Prostate gland (tissue), 2 donors: ENCODE results near the gene CALML3. TPM values are rescaled to one million over a fixed set of nuclear protein-coding genes. Genes with fewer than 3 reads are reported as not detected.

ENCODE experiments used
- DNase-seq: peaks from one replicate; pipeline ENCODE4 v3.0.0-alpha.2; 2019; ENCODE audit warnings: low spot score
- H3K27ac ChIP-seq, 2 donors: fragments of 200-600 bp; sonication (generic); 2 replicates each; pipeline ENCODE4 v1.5.1; 2017 to 2019
- H3K27me3 ChIP-seq: fragments of 200-600 bp; sonication (generic); replicated peaks from 2 replicates; pipeline ENCODE4 v1.5.1; 2019; ENCODE audit not compliant: insufficient read depth
- H3K36me3 ChIP-seq, 2 donors: fragments of 200-600 bp; sonication (generic); 1 replicate in 1 of 2; 2 replicates in 1 of 2; pipeline versions ENCODE4 v1.5.1 to v1.8.1; 2017 to 2019
- H3K4me1 ChIP-seq: fragments of 200-600 bp; sonication (generic); replicated peaks from 2 replicates; pipeline ENCODE4 v1.5.1; 2019
- H3K4me3 ChIP-seq, 2 donors: fragments of 200-600 bp; sonication (generic); 2 replicates each; pipeline ENCODE4 v1.5.1; 2017 to 2019
- H3K9me3 ChIP-seq: fragments of 200-600 bp; sonication (generic); 2 replicates; pipeline ENCODE4 v1.5.1; 2017
- POLR2A ChIP-seq: fragments of 450-650 bp; IDR thresholded peaks from one replicate; pipeline ENCODE4 v1.6.1; 2016; ENCODE audit warnings: antibody characterized with exemption, mild to moderate bottlenecking
- POLR2AphosphoS5 ChIP-seq: sonication (generic); formaldehyde crosslinking; IDR thresholded peaks from one replicate; pipeline ENCODE4 v1.6.1; 2017; ENCODE audit warnings: antibody characterized with exemption
- WGBS: methylation state at CpG from one replicate; pipeline ENCODE4 v1.1.5; 2018; 5-methylcytosine and 5-hydroxymethylcytosine counted together
- intact Hi-C: fragments of 100-400 bp; cut with DNase I; formaldehyde crosslinking; loops from one replicate; pipeline ENCODE4 v1.14.2; 2022
- total RNA-seq, 2 donors: library from RNA; depleted of rRNA; stranded (reverse); fragments of >200 nt; gene quantifications; one replicate each; pipeline ENCODE4 v1.1.0, GENCODE V29; 2016
- TF ChIP-seq, protein P1 (sequence below), 4 experiments: fragments of 200-600 bp in 2 of 4; fragments of 450-650 bp in 2 of 4; sonication (generic) in 2 of 4; IDR thresholded peaks; 1 replicate in 3 of 4; 2 replicates in 1 of 4; pipeline ENCODE4 v1.5.1; 2016 to 2019; ENCODE audit warnings: antibody characterized with exemption in 4 of 4, mild to moderate bottlenecking in 2 of 4, moderate library complexity in 2 of 4

The CALML3 gene
- total RNA-seq, 2 donors from 2014 or later, result 1.6 to 8.0 TPM

DNA sequence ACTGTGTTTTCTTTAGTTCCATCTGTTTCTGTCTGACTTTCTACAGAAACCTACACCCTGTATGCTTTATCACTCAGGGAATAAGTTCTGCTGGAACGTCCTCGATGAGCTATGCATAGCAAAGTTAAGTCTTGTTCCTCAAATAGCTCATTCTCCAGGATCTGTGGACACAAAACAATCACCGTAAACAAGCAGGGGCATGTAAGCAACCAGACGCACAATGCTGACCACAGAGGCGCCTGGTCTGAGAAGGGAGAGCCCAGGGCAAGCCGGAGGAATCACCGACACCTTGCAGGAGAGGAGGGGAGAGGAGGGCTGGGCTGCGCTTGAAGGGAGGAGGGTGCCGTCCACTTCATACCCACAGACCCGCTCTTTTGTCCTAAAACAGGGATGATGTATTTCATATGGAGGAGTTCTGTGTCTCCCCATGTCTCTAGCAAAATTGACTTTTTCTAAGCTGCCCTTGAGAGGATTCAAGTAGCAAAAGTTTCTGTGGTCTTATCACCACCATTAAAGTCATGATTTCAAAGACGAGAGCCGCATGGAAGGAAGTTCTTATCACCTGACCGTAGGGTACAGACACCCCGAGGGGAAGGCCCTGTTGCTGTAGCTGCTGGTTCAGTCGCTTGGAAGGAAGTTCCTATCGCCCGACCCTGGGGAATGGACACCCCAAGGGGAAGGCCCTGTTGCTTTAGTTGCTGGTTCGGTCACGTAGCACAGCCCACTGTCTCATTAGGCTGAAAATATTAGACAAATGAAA, 14.3 kb downstream of the CALML3 start:
- intact Hi-C loops, result loop anchor here (10.0 kb wide), 1 partner anchor 276 kb away; the partner anchor contains the start of gene GDI2

DNA sequence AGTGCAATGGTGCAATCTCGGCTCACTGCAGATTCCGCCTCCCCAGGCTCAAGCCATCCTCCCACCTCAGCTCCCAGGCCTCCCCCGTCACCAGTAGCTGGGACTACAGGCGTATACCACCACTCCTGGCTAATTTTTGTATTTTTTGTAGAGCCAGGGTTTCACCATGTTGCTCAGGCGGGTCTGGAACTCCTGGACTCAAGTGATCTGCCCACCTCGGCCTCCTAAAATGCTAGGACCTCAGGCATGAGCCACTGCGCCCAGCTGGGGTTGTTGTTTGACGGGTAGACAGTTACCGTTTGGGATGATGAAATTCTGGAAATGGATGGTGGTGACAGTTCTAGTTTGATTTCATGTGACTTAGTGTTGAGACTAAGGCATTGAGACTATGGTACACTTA, 15.3 kb downstream of the CALML3 start:
- DNase-seq, result no peak
- intact Hi-C loops, result no loop called here
- H3K27ac ChIP-seq, result no peak overlapping the region
- H3K9me3 ChIP-seq, result no peaks in the 10 kb centered on the region
- TF ChIP-seq POLR2AphosphoS5 (no peak), POLR2A (no peak)
- TF ChIP-seq, protein P1, sequence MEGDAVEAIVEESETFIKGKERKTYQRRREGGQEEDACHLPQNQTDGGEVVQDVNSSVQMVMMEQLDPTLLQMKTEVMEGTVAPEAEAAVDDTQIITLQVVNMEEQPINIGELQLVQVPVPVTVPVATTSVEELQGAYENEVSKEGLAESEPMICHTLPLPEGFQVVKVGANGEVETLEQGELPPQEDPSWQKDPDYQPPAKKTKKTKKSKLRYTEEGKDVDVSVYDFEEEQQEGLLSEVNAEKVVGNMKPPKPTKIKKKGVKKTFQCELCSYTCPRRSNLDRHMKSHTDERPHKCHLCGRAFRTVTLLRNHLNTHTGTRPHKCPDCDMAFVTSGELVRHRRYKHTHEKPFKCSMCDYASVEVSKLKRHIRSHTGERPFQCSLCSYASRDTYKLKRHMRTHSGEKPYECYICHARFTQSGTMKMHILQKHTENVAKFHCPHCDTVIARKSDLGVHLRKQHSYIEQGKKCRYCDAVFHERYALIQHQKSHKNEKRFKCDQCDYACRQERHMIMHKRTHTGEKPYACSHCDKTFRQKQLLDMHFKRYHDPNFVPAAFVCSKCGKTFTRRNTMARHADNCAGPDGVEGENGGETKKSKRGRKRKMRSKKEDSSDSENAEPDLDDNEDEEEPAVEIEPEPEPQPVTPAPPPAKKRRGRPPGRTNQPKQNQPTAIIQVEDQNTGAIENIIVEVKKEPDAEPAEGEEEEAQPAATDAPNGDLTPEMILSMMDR (IDR thresholded peaks at IDR 0.05), result no peak
- WGBS, result 96% methylated on average over 9 of the region's 9 CpGs
- no peaks in the 10 kb centered on the region for H3K27me3 ChIP-seq
- H3K36me3 ChIP-seq, result no peaks in the 10 kb centered on the region
- H3K4me3 ChIP-seq, result no peak overlapping the region
- H3K4me1 ChIP-seq, result peaks cover 5% of the 10 kb centered on the region

More for the DNA sequence above, 14.3 kb downstream of the CALML3 start:
- Histone ChIP-seq H3K27me3 (no peaks in the 10 kb centered on the region), H3K4me1 (no peaks in the 10 kb centered on the region), H3K27ac (no peak overlapping the region), H3K36me3 (no peaks in the 10 kb centered on the region), H3K9me3 (no peaks in the 10 kb centered on the region), H3K4me3 (no peak overlapping the region)
- 71% methylated on average over 19 of the region's 19 CpGs for WGBS
- TF ChIP-seq, protein P1 (IDR thresholded peaks at IDR 0.05), result no peak
- no peak for TF ChIP-seq POLR2AphosphoS5
- no peak for TF ChIP-seq POLR2A
- no peak for DNase-seq

GRCh38 chr10:5540891-5541290, 16.1 kb downstream of the CALML3 start:
- Histone ChIP-seq H3K9me3 (no peaks in the 10 kb centered on the region), H3K27ac (no peak overlapping the region), H3K4me3 (no peak overlapping the region), H3K27me3 (no peaks in the 10 kb centered on the region), H3K4me1 (peaks cover 12% of the 10 kb centered on the region), H3K36me3 (no peaks in the 10 kb centered on the region)
- WGBS, result 100% methylated on average over 3 of the region's 3 CpGs
- no peak for DNase-seq
- TF ChIP-seq POLR2AphosphoS5 (no peak), POLR2A (no peak)
- TF ChIP-seq, protein P1 (IDR thresholded peaks at IDR 0.05), result no peak
- intact Hi-C loops, result no loop called here

DNA sequence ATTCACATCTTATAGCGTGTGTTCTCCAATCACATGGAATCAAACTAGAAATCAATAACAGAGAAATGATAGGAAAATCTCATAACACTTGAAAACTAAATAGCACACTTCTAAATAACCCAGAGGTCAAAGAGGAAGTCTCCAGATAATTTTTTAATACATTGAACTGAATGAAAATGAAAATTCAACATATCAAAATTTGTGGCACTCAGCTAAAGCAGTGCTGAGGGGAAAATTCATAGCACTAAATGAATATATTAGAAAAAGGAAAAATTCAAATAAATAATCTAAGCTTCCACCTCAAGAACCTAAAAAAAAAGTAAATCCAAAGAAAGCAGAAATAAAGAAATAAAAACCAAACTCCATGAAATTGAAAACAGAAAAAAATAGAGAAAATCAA, 17.3 kb downstream of the CALML3 start:
- TF ChIP-seq POLR2A (no peak), POLR2AphosphoS5 (no peak)
- TF ChIP-seq, protein P1 (IDR thresholded peaks at IDR 0.05), result no peak
- intact Hi-C loops, result no loop called here
- Histone ChIP-seq H3K27ac (no peak overlapping the region), H3K9me3 (no peaks in the 10 kb centered on the region), H3K4me1 (peaks cover 22% of the 10 kb centered on the region), H3K4me3 (no peak overlapping the region), H3K27me3 (no peaks in the 10 kb centered on the region), H3K36me3 (no peaks in the 10 kb centered on the region)
- DNase-seq, result no peak
- 98% methylated on average over 1 of the region's 1 CpG for WGBS

DNA sequence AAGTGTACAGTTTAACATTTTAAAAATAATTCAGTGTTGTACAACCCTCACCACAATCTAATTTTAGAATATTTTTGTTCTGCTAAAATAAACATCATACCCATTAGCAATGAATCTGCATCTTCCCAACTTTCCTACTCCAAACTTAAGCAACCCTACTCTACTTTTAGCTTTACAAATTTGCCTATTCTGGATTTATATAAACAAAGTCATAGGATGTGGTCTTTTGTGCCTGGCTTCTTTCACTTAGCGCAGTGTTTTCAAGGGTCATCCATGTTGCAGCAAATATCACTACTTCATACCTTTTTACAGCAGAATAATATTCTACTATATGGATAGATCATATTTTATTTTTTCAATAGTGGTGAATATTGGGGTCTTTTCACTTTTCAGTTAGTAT, 18.9 kb downstream of the CALML3 start:
- H3K27ac ChIP-seq, result peak overlapping the region in 1 of 2 donors; percentile 91
- peaks cover 35% of the 10 kb centered on the region for H3K4me1 ChIP-seq
- no peak for DNase-seq
- WGBS, result 95% methylated on average over 1 of the region's 1 CpG
- TF ChIP-seq, protein P1 (IDR thresholded peaks at IDR 0.05), result no peak
- no peak for TF ChIP-seq POLR2A
- TF ChIP-seq POLR2AphosphoS5, result no peak
- intact Hi-C loops, result no loop called here
- no peaks in the 10 kb centered on the region for H3K27me3 ChIP-seq
- H3K4me3 ChIP-seq, result no peak overlapping the region
- H3K36me3 ChIP-seq, result no peaks in the 10 kb centered on the region
- no peaks in the 10 kb centered on the region for H3K9me3 ChIP-seq
